ENCODE results near the gene HRG.

Gene HRG

GRCh38 chr3:186669378-186670084 lies 3.7 kb downstream of the HRG start:
- no peak for TF ChIP-seq CTCF (IDR thresholded peaks at IDR 0.05)

- TF ChIP-seq CTCF (IDR thresholded peaks at IDR 0.05), result no peak
Measured at GRCh38 chr3:186670155-186670554, 4.3 kb downstream of the HRG start.

- no peak for TF ChIP-seq CTCF (IDR thresholded peaks at IDR 0.05)
Measured at GRCh38 chr3:186671051-186671450, 5.2 kb downstream of the HRG start.

GRCh38 chr3:186678604-186679003 lies 12.8 kb downstream of the HRG start:
- no peak for TF ChIP-seq CTCF (IDR thresholded peaks at IDR 0.05)

GRCh38 chr3:186679151-186679550 lies 13.3 kb downstream of the HRG start:
- no peak for TF ChIP-seq CTCF (IDR thresholded peaks at IDR 0.05)

GRCh38 chr3:186680869-186681268 lies 15.1 kb downstream of the HRG start:
- no peak for TF ChIP-seq CTCF (IDR thresholded peaks at IDR 0.05)

- no peak for TF ChIP-seq CTCF (IDR thresholded peaks at IDR 0.05)
Measured at GRCh38 chr3:186682812-186683211, 17.0 kb downstream of the HRG start.

- no peak for TF ChIP-seq CTCF (IDR thresholded peaks at IDR 0.05)
Measured at GRCh38 chr3:186683979-186684378, 18.2 kb downstream of the HRG start.

All from LNCAP (cell line).